ENCODE data around the gene MEF2D.

The MEF2D gene

DNA sequence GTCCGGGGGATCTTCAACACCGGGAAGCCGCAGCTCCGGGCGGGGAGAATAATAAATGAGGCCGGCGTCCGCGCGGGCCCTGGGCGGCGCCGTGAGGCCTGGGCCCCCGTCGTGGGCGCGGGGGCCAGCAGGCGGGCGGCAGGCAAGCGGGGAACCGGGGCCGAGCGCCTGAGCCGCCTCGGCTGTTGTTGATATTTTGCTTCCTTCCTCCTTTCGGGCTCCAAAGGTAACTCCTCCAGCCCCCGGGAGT is at the start of gene MEF2D:
Gene MEF2D (minus strand): TSS at position 233 of the 250 bp plus-strand sequence. CDS start 17,483 bp downstream, outside the sequence.
- no peak for DNase-seq

DNA sequence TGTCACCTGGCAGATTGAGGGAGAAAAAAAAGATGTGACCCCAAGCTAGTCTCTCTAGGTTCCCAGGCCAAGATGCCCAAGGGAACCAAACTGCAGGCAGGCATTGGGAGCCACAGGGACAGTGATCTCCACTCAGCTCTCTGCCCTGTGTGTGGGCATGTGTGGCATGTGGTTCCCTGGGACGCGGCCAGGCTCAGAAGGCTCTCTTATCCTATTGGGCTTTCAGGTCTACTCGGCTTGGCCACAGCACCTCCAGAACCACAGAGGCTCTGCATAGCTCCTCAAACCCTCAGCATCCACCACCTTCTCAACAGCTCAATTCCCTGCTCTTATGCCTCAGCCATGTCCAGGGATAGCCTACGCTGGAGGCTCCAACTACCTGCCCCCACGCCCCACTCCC is 49.8 kb upstream of the MEF2D start:
- no peak for DNase-seq

DNA sequence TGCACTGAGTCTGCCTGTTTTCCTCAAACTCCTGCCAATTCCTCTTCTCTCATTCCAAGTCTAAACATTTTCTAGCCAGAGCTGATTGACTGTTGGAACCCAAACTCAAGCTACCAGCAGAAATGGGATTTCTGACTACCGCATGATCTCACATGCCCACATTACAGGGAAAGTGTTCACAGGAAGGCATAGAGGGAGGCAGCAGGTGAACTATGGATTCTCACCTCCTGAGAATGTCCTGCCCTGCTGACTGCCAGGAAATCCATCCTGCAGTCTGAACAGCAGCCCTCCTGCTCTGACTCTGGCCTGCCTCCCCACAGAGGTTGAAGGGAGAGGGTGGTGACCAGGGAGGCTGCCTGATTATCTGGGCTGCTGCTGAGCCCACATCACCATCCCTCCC is 49.3 kb upstream of the MEF2D start:
- DNase-seq, result no peak

DNA sequence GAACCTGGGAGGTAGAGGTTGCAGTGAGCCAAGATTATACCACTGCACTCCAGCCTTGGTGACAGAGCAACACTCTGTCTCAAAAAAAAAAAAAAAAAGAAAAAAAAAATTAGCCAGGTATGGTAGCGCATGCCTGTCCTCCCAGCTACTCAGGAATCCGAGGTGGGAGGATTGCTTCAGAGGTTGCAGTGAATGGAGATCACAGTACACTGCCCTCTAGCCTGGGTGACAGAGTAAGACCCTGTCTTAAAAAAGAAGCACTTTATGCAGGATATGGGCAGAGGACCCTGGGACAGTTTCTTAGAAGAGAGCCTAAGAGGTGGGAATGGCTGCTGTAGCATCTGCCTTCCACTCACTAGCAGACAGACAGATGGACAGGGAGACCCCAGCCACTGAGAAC is 48.8 kb upstream of the MEF2D start:
- DNase-seq, result no peak

DNA sequence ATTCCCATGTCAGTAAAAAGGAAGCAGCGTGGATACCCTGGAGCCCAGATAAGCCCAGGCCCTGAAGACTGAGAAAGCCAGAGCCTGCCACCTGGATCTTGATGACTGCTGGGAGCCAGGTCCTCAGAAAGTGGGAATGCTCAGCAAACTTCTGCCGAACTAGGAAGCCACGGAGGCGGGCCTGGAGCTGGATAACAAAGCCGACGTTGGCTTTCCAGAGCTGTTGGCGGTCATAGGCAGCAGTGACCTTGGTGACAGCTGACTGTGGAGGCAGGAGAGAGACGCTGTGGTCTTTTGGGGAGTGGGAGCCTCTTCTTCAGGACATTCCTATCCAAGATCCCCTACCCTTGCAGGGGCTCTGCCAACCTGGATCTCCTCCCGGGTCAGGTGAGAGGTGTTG is 47.4 kb upstream of the MEF2D start:
- DNase-seq, result no peak

DNA sequence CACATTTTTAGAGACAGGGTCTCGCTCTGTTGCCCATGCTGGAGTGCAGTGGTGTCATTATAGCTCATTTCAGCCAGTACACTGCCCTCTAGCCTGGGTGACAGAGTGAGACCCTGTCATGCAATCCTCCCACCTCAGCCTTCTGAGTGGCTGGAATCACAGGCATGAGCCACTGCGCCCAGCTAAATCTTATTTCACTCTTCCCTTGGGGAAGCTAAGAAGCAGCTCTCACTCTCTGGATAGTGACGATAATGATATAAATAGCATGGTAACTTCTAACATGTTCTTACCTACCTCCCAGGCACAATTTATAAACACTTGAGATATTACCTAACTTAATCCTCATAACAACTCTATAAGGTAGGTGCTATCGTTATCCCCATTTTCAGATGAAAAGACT is 46.9 kb upstream of the MEF2D start:
- DNase-seq, result no peak

DNA sequence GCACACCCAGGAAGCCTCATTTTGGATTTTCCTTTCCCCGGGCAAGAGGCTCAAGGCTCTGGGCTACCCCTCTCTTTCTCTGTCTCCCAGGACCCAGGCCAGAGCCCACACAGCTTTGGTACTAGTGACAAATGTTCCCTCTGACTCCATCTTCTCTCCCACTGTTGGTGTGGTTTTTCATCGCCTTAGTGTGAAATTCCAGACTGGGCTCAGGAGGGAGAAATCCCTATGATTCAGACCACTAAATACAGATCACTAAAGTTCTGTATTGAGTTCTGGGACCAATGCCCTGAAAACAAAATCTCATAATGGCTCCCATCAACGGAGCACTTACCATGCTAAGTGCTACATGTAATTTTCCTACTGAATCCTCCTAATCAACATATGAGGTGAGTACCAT is 45.7 kb upstream of the MEF2D start:
- no peak for DNase-seq

DNA sequence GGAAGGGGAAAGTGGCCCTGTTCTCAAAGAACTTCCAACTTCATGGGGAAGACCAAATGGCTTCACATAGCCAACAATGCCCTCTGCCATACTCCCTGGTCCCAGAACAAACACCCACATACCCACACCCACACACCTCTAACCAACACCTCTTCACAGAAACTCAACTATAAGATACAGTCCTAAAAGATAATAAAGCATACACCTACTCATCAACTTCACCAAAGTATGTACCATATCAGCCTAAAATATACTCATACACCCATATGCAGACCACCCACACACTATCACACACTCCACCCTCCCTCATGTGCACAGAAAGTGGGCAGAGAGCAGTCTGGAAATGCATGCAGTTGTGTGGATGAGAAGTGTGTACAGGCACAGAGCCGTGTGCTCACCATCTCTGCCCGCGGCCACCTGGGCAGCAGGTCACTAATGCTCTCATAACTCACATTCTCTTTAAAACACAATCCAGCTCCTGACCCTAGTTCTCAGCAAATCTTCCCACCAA is 44.1 kb upstream of the MEF2D start:
- no peak for DNase-seq

DNA sequence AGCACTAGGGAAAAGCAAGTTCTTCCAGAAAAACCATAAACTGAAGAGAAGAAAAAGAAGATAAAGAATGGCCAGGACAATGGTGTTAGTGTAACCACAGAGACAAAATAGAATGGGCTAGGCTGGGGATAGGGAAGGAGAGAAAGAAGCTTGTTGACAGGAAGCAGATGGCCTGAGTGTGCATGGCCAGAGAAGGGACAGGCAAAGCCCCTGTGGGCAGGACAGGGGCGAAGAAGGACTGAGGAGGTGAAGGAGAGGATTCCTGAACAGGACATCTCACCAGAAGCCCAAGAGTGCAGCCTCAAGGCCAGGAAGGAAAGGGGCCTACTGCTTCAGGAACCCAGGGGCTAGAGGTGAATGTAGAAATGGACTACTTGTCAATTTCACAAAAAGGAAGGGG is 42.5 kb upstream of the MEF2D start:
- DNase-seq, result no peak

DNA sequence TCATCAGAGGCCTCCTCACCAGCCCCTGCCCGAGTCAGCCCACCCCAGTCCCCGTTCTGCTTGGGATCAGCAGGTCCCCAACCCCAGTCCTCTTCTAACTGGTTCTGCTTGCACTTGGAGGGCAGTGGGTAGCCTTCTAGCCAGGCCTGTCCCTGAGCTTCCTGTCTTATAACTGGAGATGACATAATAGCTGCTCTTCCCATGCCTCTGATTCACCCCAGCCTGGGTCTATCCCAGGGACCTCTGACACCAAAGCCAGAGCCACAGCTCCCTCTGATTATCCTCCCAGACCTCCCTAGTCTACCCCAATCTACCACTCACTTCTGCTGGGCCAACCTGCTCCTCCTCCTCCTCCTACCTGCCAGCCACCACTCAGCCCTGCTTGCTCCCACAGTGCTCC is 40.4 kb upstream of the MEF2D start:
- no peak for DNase-seq

DNA sequence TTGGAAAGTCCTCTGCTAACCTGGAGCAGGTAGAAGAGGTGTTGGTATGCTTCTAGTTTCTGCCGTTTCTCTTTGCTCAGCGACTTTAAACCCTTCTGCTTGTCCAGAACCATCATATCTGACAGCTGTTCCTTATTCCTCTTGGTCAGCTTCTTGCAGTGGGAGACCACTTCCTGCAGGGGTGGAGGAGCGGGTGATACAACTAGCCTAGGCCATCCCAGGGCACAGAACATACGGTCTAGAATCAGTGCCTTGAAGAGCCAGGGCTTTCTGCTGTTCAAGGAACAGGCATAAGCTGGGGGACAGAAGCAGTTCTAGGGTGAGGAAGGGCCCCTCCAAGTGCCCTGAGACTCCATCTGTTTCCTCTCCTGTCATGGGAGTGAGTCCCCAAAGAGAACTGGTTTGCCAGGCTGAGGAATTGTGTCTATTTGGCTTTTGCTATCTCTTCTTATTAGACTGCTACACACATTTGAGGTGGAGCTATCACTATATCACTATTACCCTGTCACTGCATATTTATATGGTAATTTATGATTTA is 39.3 kb upstream of the MEF2D start:
- no peak for DNase-seq

DNA sequence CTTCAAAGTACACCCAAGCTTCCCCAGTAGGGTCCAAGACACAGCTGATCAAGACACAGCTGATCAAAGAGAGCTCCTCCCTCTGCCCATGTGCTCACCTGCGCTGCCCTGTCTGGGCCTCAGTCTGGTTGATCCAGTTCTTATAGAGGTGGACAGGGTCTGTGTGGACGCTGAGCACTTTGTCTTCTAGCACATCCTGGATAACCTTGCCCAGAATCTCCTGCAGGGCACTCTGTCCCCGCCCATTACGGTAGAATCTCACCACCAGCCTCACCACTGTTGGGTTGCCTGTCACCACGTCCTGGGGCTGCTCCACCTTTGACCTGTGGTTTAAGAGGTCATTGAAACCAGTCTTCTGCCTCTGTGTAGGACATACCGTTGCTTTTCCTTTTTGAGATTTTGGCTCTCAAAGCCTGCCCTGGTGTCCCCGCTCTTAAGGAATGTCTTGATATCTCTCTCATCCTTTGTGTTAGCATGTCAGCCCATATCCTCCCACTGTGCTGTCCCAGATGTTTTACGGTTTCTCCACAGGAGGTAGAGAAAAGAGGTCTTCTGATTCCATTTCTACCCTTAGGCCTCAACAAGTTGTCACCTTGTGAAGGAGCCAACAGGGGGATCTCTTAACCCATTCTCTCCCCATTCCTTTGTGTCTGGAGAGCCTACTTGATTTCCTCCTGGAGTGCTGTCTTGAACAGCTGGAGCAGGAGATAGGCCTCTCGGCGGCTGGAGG is 38.3 kb upstream of the MEF2D start:
- DNase-seq, result no peak

DNA sequence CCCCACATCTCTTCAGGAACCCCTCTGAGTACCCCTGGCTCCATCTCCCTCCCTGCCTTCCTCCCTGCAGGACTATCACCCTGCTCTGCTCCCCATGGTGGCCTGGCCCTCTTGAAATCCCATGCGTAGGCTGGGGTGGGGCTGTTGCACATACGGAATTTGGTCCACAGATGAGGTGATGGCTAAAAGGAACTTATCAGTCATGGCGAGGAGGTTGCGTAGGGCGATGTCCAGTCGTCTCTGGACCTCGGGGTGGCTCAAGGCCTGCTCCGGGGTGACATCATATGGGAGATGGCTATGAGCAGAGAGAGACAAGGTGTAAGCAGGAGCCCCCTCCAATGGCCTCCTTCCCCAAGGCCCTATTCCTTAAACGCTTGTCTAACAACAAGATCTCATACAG is 36.5 kb upstream of the MEF2D start:
- no peak for DNase-seq

DNA sequence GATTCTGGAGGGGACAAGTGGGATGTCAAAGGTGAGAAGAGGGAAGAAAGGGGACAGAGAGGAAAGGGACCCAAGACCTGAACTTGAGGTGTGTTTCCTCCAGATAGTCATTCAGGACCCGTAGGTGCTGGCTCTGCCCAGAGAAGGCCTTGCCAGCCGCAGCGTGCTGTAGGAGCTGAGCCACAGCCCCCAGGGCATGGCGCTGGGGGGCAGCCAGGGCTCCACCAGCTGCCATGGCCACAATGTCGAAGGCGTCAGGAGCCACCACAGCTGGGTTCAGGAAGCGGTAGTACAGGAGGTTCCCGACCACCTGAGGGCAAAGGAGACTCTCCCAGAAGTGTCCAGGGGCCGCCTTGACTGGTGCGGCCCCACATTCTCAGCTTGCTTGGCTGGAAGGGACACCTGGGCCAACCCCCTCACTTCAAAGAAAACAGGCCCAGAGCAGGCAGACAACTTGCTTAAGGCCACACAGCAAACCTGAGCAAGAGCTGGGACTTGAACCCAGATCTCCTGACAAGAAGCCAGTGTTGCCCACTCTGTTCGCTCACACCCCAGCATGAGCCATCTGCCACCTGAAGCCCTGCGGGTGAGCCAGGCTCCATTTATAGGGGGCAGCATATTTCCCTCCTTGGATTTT is 34.0 kb upstream of the MEF2D start:
- no peak for DNase-seq

DNA sequence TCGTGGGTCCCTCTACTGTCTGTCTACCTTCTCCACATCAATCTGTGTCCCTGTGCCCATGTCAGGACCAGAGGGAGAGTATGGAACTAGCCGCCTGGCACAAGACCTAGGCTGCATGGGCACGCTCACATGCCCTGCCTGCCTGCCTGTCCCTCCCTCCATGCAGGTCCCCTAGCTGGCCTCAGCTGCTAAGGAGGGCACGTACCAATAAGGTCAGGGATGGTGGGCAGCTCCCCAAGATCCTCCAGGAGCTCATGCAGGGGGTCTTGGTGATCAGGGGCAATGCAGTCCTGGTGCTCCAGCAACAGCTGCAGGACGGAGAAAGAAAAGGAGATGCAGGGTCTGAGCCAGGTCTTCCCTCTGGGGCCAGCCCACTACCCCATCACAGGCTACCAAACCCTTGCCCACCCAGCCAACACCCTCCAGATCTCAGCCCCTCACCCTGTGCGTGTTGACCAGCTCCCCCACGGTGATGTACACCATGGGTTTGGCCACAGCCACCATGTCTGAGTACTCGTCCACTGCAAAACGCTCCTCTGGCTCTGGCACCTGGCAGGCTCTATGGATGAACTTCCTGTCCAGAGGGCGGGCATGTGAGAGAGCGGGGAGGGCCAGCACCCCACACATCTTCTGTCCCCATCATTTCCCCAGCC is 33.1 kb upstream of the MEF2D start:
- DNase-seq, result no peak

DNA sequence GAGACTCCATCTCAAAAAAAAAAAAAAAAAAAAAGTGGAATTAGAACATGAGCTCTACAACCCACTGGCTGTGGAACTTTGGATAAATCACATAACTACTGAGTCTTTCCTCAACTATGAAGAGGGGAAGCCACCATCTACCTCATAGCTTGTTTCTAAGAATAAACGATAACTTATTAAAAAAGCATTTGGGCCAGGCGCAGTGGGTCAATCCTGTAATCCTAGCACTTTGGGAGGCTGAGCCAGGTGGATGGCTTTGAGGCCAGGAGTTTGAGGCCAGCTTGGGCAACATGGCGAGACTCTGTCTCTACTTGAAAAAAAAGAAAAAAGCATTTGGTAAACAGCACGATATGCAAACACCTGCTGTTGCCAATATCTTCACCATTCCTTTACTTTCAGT is 31.8 kb upstream of the MEF2D start:
- DNase-seq, result no peak

DNA sequence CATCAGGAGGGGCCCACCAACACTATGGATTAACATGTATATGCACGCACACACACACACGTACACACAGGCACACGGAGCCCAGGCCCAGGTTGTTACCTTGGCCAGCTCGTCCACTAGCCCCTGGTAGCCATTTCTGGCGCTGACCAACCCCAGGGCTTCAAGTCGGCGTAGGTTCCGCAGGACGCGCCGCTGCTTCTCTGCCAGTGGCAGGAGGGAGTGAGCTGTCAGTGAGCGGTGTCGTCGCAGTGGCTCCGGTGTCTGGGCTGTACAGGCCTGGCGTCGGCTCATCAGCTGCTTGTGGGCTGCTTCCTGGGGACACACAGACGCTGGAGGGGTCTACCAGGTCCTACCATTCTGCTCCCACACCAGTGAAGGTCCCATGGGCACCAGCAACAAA is 29.4 kb upstream of the MEF2D start:
- no peak for DNase-seq

DNA sequence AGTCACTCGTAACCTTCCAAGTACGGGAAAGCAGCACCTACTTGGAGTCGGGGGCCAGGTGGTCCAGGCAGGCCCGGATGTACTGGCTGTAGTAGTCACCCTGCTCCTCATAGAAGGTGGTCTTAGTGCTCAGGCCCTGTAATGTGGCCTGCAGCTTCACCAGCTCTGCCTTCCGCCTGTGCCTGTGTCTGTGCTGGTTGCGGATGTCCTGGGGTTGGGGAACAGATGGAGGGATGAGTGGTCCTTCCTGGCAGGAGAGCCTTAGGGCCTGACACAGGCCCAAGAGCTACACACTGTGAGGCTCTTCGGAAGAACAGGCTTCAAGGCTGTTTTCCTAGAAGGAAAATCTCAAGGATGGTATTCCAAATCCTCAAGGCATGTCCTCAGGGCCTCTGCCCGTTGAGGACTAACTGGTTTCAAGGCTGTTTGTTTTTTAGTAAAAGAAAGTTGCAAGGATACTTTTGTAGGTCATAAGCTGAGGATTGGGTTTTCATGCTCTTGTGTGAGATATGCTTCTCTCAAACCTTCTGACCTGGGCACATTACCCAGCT is 28.4 kb upstream of the MEF2D start:
- no peak for DNase-seq

DNA sequence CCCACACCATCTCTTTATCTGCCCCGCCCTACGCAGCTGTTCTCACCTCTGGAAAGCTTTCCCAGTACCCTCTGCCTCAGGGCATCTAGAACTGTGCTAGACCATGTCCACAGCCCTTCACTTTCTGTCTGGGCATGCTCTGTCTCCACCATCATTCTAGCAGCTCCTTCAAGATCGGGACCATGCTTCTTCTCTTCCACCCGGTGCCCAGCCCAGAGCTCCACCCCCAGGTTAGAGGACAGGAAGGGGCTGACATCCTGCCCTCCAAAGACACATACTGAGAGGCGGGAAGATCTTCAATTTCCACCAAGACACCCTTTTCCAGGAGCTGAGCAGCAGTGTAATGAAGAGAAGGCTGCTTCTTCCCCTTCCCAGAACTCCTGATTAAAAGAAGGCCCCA is 27.7 kb upstream of the MEF2D start:
- no peak for DNase-seq

DNA sequence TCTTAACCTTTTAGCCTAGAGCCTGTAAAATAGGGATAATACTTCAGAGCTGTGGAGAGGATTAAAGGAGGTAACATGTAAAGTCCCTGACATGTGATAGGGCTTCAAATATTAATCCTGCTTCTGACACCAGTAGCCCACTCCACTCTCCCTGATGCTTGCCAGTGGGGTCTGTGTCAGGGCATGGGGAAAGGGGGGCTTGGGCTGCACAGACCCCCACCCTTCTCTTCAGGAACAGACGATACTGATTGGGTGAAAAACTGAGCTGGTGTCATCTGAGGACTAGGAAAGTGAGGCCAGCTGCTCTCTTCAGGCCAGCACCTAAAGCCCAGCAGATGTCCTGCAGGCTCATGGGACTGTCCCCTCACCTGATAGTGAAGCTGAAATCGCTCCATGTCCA is 27.0 kb upstream of the MEF2D start:
- DNase-seq, result no peak

DNA sequence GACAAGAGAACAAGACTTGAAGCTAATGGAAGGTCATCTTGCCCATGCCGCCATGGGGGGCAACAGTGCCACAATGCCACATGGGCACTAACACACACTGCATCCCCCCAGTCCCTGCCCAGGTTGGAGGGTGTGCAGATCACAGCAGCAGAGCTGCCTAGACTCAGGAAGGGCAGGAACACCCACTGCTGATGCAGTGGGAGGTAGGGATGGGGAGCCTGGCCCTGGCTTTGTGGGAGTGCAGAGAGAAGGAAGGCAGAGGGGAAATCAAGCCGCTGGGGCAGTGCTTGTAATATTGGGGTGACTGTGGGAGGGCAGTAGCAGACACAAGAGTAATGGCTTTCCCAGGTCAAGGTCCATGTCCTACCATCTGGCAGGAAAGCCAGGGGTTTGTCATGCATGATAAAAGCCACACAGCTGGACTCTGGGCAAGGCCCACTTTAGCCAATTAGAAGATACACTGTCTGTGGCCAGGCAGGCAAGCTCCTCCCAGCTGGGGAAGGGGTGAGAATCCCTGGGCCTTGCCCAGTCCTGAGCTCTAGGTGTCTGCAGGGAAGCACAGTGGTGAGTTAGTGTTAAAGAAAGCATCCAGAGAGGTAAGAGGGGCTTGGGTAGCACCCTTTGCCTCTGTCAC is 25.4 kb upstream of the MEF2D start:
- no peak for DNase-seq

DNA sequence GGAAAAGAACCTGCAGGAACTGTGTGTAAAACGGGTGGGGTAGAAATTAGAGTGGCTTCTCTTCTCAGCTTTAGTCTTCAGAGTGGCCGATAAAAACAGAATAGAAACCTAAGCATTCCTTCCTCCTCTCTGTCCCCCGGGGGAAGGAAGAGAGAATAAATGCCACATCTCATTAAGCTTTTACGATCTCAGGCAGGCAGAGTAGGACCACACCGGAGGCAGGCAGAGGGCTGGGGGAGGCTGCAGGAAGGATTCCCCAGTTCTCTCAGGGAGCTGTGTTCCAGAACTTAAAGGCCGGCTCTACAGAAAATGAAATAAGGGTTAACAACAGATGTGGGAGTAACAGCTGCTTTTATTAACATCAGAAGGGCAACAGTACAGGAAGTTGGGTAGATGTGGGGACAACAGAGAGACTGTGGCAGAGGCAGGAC is 24.5 kb upstream of the MEF2D start:
- DNase-seq, result no peak

DNA sequence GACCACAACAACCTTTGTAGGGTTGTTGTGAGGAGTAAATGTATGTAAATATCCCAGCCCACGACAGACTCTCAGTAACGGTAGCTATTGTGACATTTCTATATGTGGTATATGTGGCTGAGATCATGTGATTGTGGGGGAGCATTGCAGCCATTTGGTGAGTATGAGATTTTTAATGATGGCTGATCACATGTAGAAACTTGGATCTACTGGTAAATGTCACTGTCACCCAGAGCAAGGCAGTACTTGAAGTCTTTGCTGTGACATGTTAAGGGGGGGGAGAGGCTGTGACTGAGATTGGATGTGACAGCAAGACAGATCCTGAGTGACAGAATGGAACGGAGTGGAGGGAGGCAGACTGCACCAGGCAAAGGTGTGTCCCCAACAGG is 23.9 kb upstream of the MEF2D start:
- no peak for DNase-seq
